RWPE2 (cell line): Measurements from ENCODE around the gene BICDL1.

Experiments
- ATAC-seq: fragments of 200-7000 bp; cut with Tn5 transposase; 3 replicates; pipeline ENCODE4 v1.9.1; 2021; ENCODE audit warnings: low read depth
- DNase-seq: peaks from one replicate; pipeline ENCODE4 v3.0.0-alpha.2; 2020; ENCODE audit warnings: low spot score
- H3K27ac ChIP-seq: fragments of 450-650 bp; 2 replicates; pipeline ENCODE4 v1.5.1; 2017; ENCODE audit warnings: mild to moderate bottlenecking; ENCODE audit not compliant: poor library complexity, severe bottlenecking
- H3K27me3 ChIP-seq: fragments of 250-450 bp; sonication (Bioruptor Pico); 2 replicates; pipeline ENCODE4 v1.5.1; 2021; ENCODE audit warnings: mild to moderate bottlenecking, moderate library complexity; ENCODE audit not compliant: insufficient read depth, poor library complexity, severe bottlenecking
- H3K36me3 ChIP-seq: fragments of 250-450 bp; sonication (Bioruptor Pico); 2 replicates; pipeline ENCODE4 v1.5.1; 2020; ENCODE audit warnings: low read depth, mild to moderate bottlenecking, moderate library complexity
- H3K4me1 ChIP-seq: fragments of 250-450 bp; sonication (Bioruptor Pico); 2 replicates; pipeline ENCODE4 v1.5.1; 2021; ENCODE audit warnings: mild to moderate bottlenecking, moderate library complexity; ENCODE audit not compliant: insufficient read depth, poor library complexity, severe bottlenecking
- H3K4me3 ChIP-seq: fragments of 250-450 bp; sonication (Bioruptor Pico); 2 replicates; pipeline ENCODE4 v1.5.1; 2021; ENCODE audit warnings: mild to moderate bottlenecking, moderate library complexity; ENCODE audit not compliant: severe bottlenecking
- H3K9me3 ChIP-seq: fragments of 250-450 bp; sonication (Bioruptor Pico); 2 replicates; pipeline ENCODE4 v1.5.1; 2021; ENCODE audit warnings: mild to moderate bottlenecking, moderate library complexity; ENCODE audit not compliant: severe bottlenecking
- CTCF ChIP-seq: fragments of 450-650 bp; IDR thresholded peaks from one replicate; pipeline ENCODE4 v1.5.1; 2017; ENCODE audit warnings: mild to moderate bottlenecking, moderate library complexity; ENCODE audit not compliant: poor library complexity, severe bottlenecking

Gene BICDL1

GRCh38 chr12:119998471-119999245, 9.6 kb downstream of the BICDL1 start:
- Histone ChIP-seq H3K36me3 (no peaks in the 10 kb centered on the region), H3K4me3 (no peak overlapping the region), H3K27me3 (no peaks in the 10 kb centered on the region), H3K4me1 (no peaks in the 10 kb centered on the region), H3K9me3 (no peaks in the 10 kb centered on the region), H3K27ac (no peak overlapping the region)
- ATAC-seq (no peak), DNase-seq (no peak)
- no peak for TF ChIP-seq CTCF

- Histone ChIP-seq H3K27me3 (no peaks in the 10 kb centered on the region), H3K36me3 (no peaks in the 10 kb centered on the region), H3K27ac (no peak overlapping the region), H3K4me3 (no peak overlapping the region), H3K9me3 (no peaks in the 10 kb centered on the region), H3K4me1 (no peaks in the 10 kb centered on the region)
- TF ChIP-seq CTCF, result no peak
- ATAC-seq, result no peak
- no peak for DNase-seq
Measured at GRCh38 chr12:120000556-120000955, 11.5 kb downstream of the BICDL1 start.

- Histone ChIP-seq H3K4me3 (no peak overlapping the region), H3K36me3 (no peaks in the 10 kb centered on the region), H3K27me3 (no peaks in the 10 kb centered on the region), H3K9me3 (no peaks in the 10 kb centered on the region), H3K27ac (no peak overlapping the region), H3K4me1 (no peaks in the 10 kb centered on the region)
- ATAC-seq, result no peak; the same call in 2 of the 3 replicates
- TF ChIP-seq CTCF, result no peak
- DNase-seq, result no peak
Measured at GRCh38 chr12:120006258-120006975, 17.4 kb downstream of the BICDL1 start.

- DNase-seq (no peak), ATAC-seq (no peak)
- no peak overlapping the region for H3K27ac ChIP-seq
- no peaks in the 10 kb centered on the region for H3K36me3 ChIP-seq
- H3K9me3 ChIP-seq, result no peaks in the 10 kb centered on the region
- no peaks in the 10 kb centered on the region for H3K4me1 ChIP-seq
- no peak for TF ChIP-seq CTCF
- no peak overlapping the region for H3K4me3 ChIP-seq
- no peaks in the 10 kb centered on the region for H3K27me3 ChIP-seq
Measured at GRCh38 chr12:120007272-120007671, 18.2 kb downstream of the BICDL1 start.

GRCh38 chr12:120010661-120011230, 21.7 kb downstream of the BICDL1 start:
- DNase-seq, result no peak
- no peak for TF ChIP-seq CTCF

More at GRCh38 chr12:120010661-120011230, 21.7 kb downstream of the BICDL1 start:
- no peak for ATAC-seq
- Histone ChIP-seq H3K4me3 (no peak overlapping the region), H3K27me3 (no peaks in the 10 kb centered on the region), H3K4me1 (peaks cover 8% of the 10 kb centered on the region), H3K36me3 (no peaks in the 10 kb centered on the region), H3K9me3 (no peaks in the 10 kb centered on the region), H3K27ac (no peak overlapping the region)
